Testis (tissue), 2 donors: ENCODE data around the gene IL17REL.

ENCODE experiments used
- POLR2A ChIP-seq: fragments of 450-650 bp; IDR thresholded peaks from one replicate; pipeline ENCODE4 v1.6.1; 2017; ENCODE audit warnings: antibody characterized with exemption, mild to moderate bottlenecking, moderate library complexity
- TF ChIP-seq, protein P1 (sequence below), 3 experiments: fragments of 450-650 bp in 2 of 3; fragments of 200-600 bp in 1 of 3; sonication (generic) in 1 of 3; IDR thresholded peaks; one replicate each; pipeline ENCODE4 v1.5.1; 2016 to 2019; ENCODE audit warnings: antibody characterized with exemption in 3 of 3, mild to moderate bottlenecking in 2 of 3, moderate library complexity in 1 of 3

DNA sequence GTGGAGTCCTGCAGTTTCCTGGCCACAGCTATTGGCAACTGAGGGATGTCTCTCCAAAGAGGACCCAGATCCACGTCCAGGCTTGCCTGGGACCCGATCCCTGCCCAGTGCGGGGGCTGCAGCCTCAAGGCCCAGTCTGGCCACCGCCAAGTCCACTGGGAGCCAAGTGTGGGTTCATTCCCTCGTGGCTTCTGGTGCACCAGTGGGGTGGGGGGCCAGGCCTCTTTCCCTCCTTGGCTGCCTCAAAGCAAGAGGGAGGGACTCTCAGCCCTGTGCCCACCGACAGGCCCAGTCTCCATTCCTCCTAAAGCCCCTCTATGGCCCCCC lies 65.3 kb downstream of the IL17REL start:
- TF ChIP-seq, protein P1, sequence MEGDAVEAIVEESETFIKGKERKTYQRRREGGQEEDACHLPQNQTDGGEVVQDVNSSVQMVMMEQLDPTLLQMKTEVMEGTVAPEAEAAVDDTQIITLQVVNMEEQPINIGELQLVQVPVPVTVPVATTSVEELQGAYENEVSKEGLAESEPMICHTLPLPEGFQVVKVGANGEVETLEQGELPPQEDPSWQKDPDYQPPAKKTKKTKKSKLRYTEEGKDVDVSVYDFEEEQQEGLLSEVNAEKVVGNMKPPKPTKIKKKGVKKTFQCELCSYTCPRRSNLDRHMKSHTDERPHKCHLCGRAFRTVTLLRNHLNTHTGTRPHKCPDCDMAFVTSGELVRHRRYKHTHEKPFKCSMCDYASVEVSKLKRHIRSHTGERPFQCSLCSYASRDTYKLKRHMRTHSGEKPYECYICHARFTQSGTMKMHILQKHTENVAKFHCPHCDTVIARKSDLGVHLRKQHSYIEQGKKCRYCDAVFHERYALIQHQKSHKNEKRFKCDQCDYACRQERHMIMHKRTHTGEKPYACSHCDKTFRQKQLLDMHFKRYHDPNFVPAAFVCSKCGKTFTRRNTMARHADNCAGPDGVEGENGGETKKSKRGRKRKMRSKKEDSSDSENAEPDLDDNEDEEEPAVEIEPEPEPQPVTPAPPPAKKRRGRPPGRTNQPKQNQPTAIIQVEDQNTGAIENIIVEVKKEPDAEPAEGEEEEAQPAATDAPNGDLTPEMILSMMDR (IDR thresholded peaks at IDR 0.05): no peak
- TF ChIP-seq POLR2A: no peak
